IPS-18a (cell line): ENCODE data around the gene CD28.

Source experiments
- H3K27ac ChIP-seq: one replicate; pipeline ENCODE4 v1.5.1; 2013; ENCODE audit warnings: low read length
- H3K27me3 ChIP-seq: one replicate; pipeline ENCODE4 v1.6.1; 2013; ENCODE audit warnings: mild to moderate bottlenecking, low read length; ENCODE audit not compliant: control insufficient read depth, insufficient read depth
- H3K36me3 ChIP-seq: one replicate; pipeline ENCODE4 v1.6.1; 2013; ENCODE audit warnings: low read depth, low read length; ENCODE audit not compliant: control insufficient read depth
- H3K4me1 ChIP-seq: one replicate; pipeline ENCODE4 v1.6.1; 2013; ENCODE audit warnings: low read depth, low read length; ENCODE audit not compliant: control insufficient read depth
- H3K4me3 ChIP-seq: one replicate; pipeline ENCODE4 v1.5.1; 2013; ENCODE audit warnings: low read length
- H3K9ac ChIP-seq: one replicate; pipeline ENCODE4 v1.6.1; 2013; ENCODE audit warnings: mild to moderate bottlenecking, low read length, moderate library complexity
- H3K9me3 ChIP-seq: one replicate; pipeline ENCODE4 v1.6.1; 2013; ENCODE audit warnings: low read depth, low read length; ENCODE audit not compliant: control insufficient read depth

The CD28 gene

DNA sequence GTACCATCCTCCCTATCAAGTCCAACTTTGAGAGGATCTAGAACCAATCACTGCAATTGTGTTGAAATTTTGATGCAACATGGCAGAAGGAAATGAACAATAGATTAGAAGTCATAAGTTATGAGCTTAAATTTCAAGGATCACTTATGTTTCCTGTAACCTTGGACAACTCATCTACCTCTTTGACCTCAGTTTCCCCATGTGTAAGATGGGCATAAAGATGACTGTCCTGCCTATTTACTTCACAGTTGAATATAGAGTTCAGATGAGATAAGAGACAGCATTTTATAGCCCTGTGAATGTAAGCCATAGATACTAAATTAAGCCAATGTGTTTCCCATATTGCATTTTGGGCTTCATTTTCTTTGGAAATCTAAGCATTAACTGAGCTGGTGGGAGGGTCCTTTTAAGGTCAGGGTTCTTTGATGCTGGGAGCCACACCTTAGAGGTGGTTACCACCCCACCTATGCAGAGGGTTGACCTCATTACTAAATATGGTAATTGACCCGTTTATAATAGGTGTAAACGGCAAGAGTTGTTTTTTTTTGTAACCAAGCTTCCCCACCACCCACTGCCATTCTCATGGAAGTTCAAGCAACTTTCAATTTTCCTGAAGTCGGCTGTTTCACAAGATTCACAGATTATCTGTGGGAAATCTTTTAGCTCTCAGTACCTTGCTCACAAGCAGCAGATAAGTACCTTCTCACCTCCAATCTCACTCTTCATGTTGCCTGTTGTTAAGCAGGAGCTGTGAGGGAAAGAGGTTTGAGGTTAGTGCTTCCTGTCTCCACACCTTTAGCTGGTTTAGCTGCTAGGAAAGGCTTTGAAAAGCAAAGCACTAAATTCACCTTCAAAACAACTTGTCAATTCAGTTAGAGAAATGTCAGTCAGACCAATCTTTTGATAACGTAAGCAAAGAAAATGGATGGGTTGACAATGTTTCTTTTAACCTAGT, 13.3 kb downstream of the CD28 start:
- Histone ChIP-seq H3K36me3 (no peaks in the 10 kb centered on the region), H3K9me3 (no peaks in the 10 kb centered on the region), H3K9ac (no peak overlapping the region), H3K4me1 (peaks cover 30% of the 10 kb centered on the region), H3K27ac (no peak overlapping the region), H3K27me3 (no peaks in the 10 kb centered on the region), H3K4me3 (no peak overlapping the region)

DNA sequence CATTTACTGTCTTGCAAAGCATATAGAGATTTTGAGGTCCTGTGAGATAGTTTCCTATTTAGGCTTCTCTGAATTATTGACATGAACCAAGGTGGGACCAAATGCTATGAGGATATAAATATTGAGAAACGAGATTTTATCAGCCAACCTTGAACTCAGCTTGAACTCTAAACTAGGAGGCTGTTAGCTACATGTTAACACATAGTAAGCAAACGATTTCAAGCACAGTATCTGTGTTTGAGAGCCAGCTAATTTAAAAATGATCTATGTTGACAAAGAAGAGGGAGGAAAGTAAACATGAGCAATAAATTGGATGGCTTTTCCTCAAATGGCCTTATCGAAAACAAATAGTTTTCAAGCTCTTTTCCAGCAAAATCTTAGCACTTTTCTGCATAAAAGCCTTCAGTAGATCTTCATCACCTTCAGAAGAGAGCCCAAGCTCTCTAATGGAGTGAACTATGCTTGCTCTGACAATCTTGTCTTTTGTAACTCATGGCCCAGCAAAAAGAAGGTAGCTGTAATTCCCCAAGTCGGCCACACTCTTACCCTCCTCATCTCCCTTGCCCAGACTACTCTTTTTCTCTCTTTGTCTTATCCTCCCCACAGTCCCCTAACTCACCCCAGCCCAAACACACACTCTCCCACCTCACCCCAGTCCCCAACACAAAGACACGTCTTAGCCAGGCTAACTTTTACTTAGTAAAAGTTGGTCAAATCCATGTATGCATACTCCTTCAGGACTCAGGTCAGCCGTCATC, 14.7 kb downstream of the CD28 start:
- no peak overlapping the region for H3K4me3 ChIP-seq
- H3K9me3 ChIP-seq: no peaks in the 10 kb centered on the region
- no peaks in the 10 kb centered on the region for H3K27me3 ChIP-seq
- H3K36me3 ChIP-seq: no peaks in the 10 kb centered on the region
- no peak overlapping the region for H3K9ac ChIP-seq
- H3K4me1 ChIP-seq: peaks cover 30% of the 10 kb centered on the region
- no peak overlapping the region for H3K27ac ChIP-seq

DNA sequence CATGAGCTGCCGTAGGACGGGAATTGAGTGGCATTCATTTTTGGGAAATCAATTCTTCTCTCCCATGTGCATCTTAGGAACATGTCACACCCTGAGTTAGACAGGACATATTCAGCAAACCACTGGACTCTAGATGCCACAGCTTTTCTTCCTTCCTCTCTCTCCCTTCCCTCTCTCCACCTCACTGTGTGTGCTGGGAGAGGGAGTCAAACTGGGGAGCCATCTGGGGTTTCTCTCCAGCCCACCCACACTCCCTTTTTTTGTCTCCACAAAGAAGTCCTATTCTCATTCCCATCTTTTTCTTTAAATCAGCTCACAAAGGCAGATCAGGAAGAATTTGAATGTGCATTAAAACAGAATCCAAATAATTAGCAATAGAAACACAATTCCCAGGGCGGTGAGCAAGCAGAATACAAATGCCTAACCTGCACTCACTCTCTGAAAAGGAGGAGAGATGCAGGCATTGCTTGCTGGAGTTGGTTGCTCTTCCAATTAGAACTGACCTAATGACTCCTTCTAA, 15.4 kb downstream of the CD28 start:
- H3K9ac ChIP-seq: no peak overlapping the region
- H3K9me3 ChIP-seq: no peaks in the 10 kb centered on the region
- H3K27ac ChIP-seq: no peak overlapping the region
- H3K4me1 ChIP-seq: peaks cover 30% of the 10 kb centered on the region
- no peaks in the 10 kb centered on the region for H3K27me3 ChIP-seq
- no peak overlapping the region for H3K4me3 ChIP-seq
- H3K36me3 ChIP-seq: no peaks in the 10 kb centered on the region

GRCh38 chr2:203722411-203722810, 16.0 kb downstream of the CD28 start:
- H3K4me1 ChIP-seq: peaks cover 30% of the 10 kb centered on the region
- H3K27ac ChIP-seq: no peak overlapping the region
- no peaks in the 10 kb centered on the region for H3K27me3 ChIP-seq
- no peak overlapping the region for H3K4me3 ChIP-seq
- H3K36me3 ChIP-seq: no peaks in the 10 kb centered on the region
- H3K9ac ChIP-seq: no peak overlapping the region
- H3K9me3 ChIP-seq: no peaks in the 10 kb centered on the region

GRCh38 chr2:203728321-203728720, 21.9 kb downstream of the CD28 start:
- H3K4me1 ChIP-seq: no peaks in the 10 kb centered on the region
- no peak overlapping the region for H3K9ac ChIP-seq
- H3K36me3 ChIP-seq: no peaks in the 10 kb centered on the region
- no peaks in the 10 kb centered on the region for H3K9me3 ChIP-seq
- H3K27ac ChIP-seq: no peak overlapping the region
- H3K27me3 ChIP-seq: no peaks in the 10 kb centered on the region
- H3K4me3 ChIP-seq: no peak overlapping the region

- no peaks in the 10 kb centered on the region for H3K9me3 ChIP-seq
- H3K27ac ChIP-seq: no peak overlapping the region
- no peak overlapping the region for H3K9ac ChIP-seq
- no peaks in the 10 kb centered on the region for H3K36me3 ChIP-seq
- H3K4me1 ChIP-seq: peaks cover 10% of the 10 kb centered on the region
- H3K4me3 ChIP-seq: no peak overlapping the region
- no peaks in the 10 kb centered on the region for H3K27me3 ChIP-seq
Measured at GRCh38 chr2:203730076-203730729, 23.8 kb downstream of the CD28 start.

GRCh38 chr2:203730883-203731282, 24.4 kb downstream of the CD28 start:
- H3K4me3 ChIP-seq: no peak overlapping the region
- H3K27ac ChIP-seq: no peak overlapping the region
- H3K36me3 ChIP-seq: no peaks in the 10 kb centered on the region
- H3K9ac ChIP-seq: no peak overlapping the region
- no peaks in the 10 kb centered on the region for H3K9me3 ChIP-seq
- H3K27me3 ChIP-seq: no peaks in the 10 kb centered on the region
- H3K4me1 ChIP-seq: peaks cover 10% of the 10 kb centered on the region

DNA sequence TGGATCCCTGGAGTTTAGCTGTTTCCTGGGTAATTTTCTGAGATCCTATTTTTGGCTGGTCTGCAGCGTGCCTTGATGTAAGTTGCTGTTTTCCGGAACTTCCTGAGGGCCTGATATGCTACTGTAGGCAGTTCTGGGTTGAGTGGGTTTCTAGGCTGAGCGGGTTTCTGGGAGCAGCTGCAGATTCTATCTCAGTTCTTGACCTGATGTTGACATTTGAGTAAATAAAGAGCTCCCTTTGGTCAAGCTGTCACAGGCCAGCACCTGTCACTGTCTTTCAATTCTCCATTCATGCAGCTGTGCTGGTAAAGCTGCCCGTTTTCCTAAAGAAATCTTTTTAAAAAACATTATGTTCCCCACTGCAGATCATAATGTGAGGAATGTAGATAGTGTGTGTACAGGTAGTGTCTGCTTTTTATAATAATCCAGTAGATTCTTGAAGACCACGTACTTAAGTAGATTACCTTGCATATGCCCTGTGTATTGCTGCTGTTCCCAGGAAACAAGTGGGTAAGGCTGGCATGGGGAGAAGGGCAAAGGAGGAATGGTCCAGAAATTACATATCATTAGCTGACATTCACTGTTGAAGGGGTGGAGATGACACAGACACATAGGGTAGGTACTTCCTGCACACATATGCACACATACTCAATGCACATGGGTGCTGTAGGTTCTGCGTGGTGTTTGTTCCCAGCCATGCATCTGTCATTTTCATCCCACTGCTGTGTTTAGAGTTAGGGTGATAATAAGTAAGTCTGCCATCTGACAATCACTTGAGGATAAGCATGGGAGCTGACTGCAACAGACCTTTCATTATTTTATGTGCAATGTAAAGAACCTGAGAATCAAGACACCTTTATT, 25.9 kb downstream of the CD28 start:
- H3K9ac ChIP-seq: no peak overlapping the region
- H3K9me3 ChIP-seq: no peaks in the 10 kb centered on the region
- no peaks in the 10 kb centered on the region for H3K36me3 ChIP-seq
- H3K4me3 ChIP-seq: no peak overlapping the region
- peaks cover 10% of the 10 kb centered on the region for H3K4me1 ChIP-seq
- H3K27ac ChIP-seq: no peak overlapping the region
- no peaks in the 10 kb centered on the region for H3K27me3 ChIP-seq

DNA sequence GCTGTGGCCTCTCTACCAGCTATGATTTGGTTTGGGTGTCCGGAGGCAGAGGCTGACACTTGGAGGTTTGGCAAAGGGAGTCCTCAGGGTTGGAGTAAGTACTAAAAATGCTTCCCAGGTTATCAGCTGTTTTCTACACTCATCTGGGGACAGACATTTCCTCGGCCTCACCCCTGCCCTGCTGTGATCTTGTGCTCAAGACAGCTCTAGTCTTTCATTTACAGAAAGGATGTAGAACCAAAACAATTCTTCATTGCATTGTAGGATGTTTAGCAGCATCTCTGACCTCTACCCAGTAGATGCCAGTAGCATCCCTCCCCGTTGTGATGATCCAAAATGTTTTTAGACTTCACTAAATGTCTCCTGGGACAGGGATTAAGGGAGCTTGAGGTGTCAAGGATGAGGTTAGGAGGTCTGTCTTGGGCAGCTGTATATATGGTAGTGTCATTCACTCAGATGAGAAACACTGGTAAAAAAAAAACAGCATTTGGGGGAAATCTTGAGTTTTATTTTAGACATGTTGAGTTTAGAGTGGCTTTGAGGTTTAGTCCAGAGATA, 26.6 kb downstream of the CD28 start:
- no peaks in the 10 kb centered on the region for H3K27me3 ChIP-seq
- H3K4me3 ChIP-seq: no peak overlapping the region
- peaks cover 10% of the 10 kb centered on the region for H3K4me1 ChIP-seq
- no peaks in the 10 kb centered on the region for H3K36me3 ChIP-seq
- no peak overlapping the region for H3K27ac ChIP-seq
- no peak overlapping the region for H3K9ac ChIP-seq
- H3K9me3 ChIP-seq: no peaks in the 10 kb centered on the region

GRCh38 chr2:203733684-203734083, 27.2 kb downstream of the CD28 start:
- Histone ChIP-seq H3K9me3 (no peaks in the 10 kb centered on the region), H3K27me3 (no peaks in the 10 kb centered on the region), H3K9ac (no peak overlapping the region), H3K36me3 (no peaks in the 10 kb centered on the region), H3K27ac (no peak overlapping the region), H3K4me3 (no peak overlapping the region), H3K4me1 (peaks cover 10% of the 10 kb centered on the region)
